Ectodermal cell (in vitro differentiated cells): Measurements from ENCODE around the gene EPN2.
"Not testable (repeated sequence)": the region's sequence is repeated elsewhere in the genome, so short reads cannot be mapped to it uniquely, and the experiment has no call there.

Experiments
- H3K27ac ChIP-seq: 2 replicates; pipeline ENCODE4 v1.7.0; 2013; ENCODE audit warnings: mild to moderate bottlenecking, low read depth, low read length; ENCODE audit not compliant: insufficient read depth, poor library complexity, severe bottlenecking
- H3K27me3 ChIP-seq: 2 replicates; pipeline ENCODE4 v1.7.0; 2013; ENCODE audit warnings: mild to moderate bottlenecking, low read length; ENCODE audit not compliant: insufficient read depth, control insufficient read depth, poor library complexity, severe bottlenecking
- H3K36me3 ChIP-seq: one replicate; pipeline ENCODE4 v1.7.0; 2013; ENCODE audit warnings: low read length; ENCODE audit not compliant: control insufficient read depth, insufficient read depth
- H3K4me1 ChIP-seq: one replicate; pipeline ENCODE4 v1.7.0; 2013; ENCODE audit warnings: low read length; ENCODE audit not compliant: control insufficient read depth, insufficient read depth
- H3K4me3 ChIP-seq: 2 replicates; pipeline ENCODE4 v1.7.0; 2013; ENCODE audit warnings: low read depth, low read length, control low read depth; ENCODE audit not compliant: insufficient read depth
- H3K9me3 ChIP-seq: 2 replicates; pipeline ENCODE4 v1.7.0; 2013; ENCODE audit warnings: mild to moderate bottlenecking, low read length, moderate library complexity; ENCODE audit not compliant: control insufficient read depth
- WGBS, 2 experiments: methylation state at CpG; one replicate each; pipeline ENCODE4 v1.1.7; 2013; ENCODE audit warnings: missing lambda C conversion rate in 2 of 2; 5-methylcytosine and 5-hydroxymethylcytosine counted together

EPN2 gene

GRCh38 chr17:19344311-19345066 is 107.3 kb downstream of the EPN2 start:
- 95% methylated on average over 40 of the region's 40 CpGs for WGBS, 2 experiments
- Histone ChIP-seq H3K27ac (no peak overlapping the region), H3K9me3 (no peaks in the 10 kb centered on the region), H3K4me3 (no peak overlapping the region), H3K4me1 (peaks cover 15% of the 10 kb centered on the region), H3K27me3 (no peaks in the 10 kb centered on the region), H3K36me3 (no peaks in the 10 kb centered on the region)

DNA sequence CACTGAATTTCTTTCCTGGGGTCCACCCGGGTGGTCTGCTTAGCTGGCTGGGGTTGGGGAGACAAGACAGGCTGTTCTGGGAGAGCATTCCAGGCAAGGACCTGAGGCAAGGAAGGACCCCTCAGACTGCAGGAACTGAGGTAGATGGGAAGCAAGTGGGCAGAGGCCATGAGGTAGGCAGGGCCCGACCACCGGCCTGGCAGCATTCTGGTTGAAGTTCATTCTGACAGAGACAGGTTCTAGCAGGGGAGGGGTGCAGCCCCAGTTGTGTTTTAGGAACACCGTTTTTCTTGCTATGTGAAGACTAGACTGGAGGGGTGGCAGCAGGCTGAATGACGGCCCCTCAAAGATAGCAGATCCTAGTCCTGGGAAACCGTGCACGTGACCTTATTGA is 107.9 kb downstream of the EPN2 start:
- no peaks in the 10 kb centered on the region for H3K27me3 ChIP-seq
- no peaks in the 10 kb centered on the region for H3K36me3 ChIP-seq
- no peak overlapping the region for H3K27ac ChIP-seq
- H3K4me1 ChIP-seq = peaks cover 15% of the 10 kb centered on the region
- H3K9me3 ChIP-seq = no peaks in the 10 kb centered on the region
- WGBS, 2 experiments = 95 to 96% methylated on average over 7 of the region's 7 CpGs
- H3K4me3 ChIP-seq = no peak overlapping the region

DNA sequence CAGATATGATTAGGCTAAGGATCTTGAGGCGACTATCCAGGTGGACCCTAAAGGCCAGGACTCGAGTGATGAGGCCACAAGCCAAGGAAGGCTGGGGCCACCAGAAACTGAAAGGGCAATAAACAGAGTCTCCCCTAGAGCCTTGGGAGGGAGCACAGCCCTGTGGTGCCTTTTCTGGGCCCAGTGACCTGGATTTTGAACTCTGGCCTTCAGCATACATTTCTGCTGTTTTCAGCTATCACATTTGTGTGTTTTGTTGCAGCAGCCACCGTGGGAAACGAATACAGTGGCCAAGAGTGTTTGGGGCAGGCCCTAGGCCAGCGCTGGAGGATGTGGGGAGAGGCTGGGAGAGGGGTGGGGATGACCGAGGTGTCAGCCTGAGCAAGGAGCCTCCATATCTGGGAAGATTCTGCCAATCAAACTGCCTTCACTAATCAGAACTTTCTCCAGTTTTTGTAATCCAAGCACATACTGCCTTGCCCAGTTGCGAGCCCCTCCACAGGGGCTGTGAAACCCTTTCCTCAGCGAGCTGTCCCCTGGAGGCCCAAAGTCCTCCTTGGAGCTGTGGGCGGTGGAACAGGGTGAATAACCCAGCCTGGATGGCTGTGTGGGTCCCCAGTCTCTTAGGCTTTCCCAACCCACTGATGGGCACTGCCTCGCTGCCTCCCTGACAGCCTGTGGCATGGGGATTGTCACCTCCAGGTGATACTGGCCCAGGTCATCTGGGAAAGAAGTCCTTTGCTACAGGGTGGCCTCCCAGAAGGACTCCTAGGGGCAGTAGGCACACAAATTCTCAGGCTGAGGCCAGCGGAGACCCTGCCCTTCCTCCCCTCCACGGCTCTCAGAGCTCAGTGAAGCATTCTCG is 108.6 kb downstream of the EPN2 start:
- 92 to 93% methylated on average over 13 of the region's 13 CpGs for WGBS, 2 experiments
- H3K9me3 ChIP-seq = no peaks in the 10 kb centered on the region
- H3K27ac ChIP-seq = no peak overlapping the region
- H3K36me3 ChIP-seq = no peaks in the 10 kb centered on the region
- no peak overlapping the region for H3K4me3 ChIP-seq
- peaks cover 15% of the 10 kb centered on the region for H3K4me1 ChIP-seq
- H3K27me3 ChIP-seq = no peaks in the 10 kb centered on the region

GRCh38 chr17:19346351-19347255 is 109.4 kb downstream of the EPN2 start:
- H3K27me3 ChIP-seq = no peaks in the 10 kb centered on the region
- no peak overlapping the region for H3K27ac ChIP-seq
- H3K36me3 ChIP-seq = no peaks in the 10 kb centered on the region
- peaks cover 13% of the 10 kb centered on the region for H3K4me1 ChIP-seq
- 90 to 91% methylated on average over 19 of the region's 19 CpGs for WGBS, 2 experiments
- no peaks in the 10 kb centered on the region for H3K9me3 ChIP-seq
- H3K4me3 ChIP-seq = no peak overlapping the region

DNA sequence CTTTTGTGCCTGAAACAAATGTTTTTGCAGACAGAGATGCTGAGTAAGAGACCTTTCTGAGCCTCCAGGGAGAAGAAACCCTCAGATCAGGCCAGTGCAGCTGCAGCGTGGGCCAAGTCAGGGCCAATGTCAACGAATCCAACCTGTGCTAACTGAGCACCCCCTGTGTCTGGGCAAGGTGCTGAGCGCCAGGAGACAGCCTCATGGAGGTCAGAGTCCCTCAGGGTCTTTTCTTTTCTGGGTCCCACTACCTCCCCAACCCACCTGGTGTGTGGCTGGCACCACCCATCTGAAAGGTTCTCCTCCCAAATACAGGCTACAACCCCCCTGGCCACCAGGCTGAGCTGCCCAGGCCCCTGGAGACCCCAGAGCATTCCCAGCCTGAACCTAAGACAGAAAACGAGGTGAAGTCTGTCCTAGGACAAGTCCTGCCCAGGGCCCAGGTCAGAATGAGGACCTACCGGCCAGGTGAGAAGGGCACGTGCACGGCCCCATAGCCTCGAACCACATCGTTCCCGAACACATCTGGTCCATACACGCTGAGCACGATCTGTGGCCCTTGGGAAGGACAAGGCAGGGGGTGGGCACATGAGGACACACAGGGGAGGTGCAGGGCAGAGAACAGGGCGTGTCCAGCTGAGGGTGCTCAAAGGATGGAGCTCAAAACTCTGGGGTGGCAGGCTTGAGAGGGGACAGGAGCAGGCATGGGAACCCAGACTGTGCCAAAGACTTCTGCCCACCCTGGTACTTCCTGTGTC is 110.3 kb downstream of the EPN2 start:
- no peaks in the 10 kb centered on the region for H3K36me3 ChIP-seq
- H3K4me1 ChIP-seq = peaks cover 4% of the 10 kb centered on the region
- H3K4me3 ChIP-seq = no peak overlapping the region
- no peaks in the 10 kb centered on the region for H3K9me3 ChIP-seq
- H3K27me3 ChIP-seq = no peaks in the 10 kb centered on the region
- no peak overlapping the region for H3K27ac ChIP-seq
- WGBS, 2 experiments = 93 to 95% methylated on average over 13 of the region's 13 CpGs

- Histone ChIP-seq H3K27ac (no peak overlapping the region), H3K36me3 (no peaks in the 10 kb centered on the region), H3K9me3 (no peaks in the 10 kb centered on the region), H3K4me3 (no peak overlapping the region), H3K27me3 (no peaks in the 10 kb centered on the region), H3K4me1 (no peaks in the 10 kb centered on the region)
- 94% methylated on average over 9 of the region's 9 CpGs for WGBS, 2 experiments
These were observed 111.0 kb downstream of the EPN2 start for GRCh38 chr17:19348081-19348650.

DNA sequence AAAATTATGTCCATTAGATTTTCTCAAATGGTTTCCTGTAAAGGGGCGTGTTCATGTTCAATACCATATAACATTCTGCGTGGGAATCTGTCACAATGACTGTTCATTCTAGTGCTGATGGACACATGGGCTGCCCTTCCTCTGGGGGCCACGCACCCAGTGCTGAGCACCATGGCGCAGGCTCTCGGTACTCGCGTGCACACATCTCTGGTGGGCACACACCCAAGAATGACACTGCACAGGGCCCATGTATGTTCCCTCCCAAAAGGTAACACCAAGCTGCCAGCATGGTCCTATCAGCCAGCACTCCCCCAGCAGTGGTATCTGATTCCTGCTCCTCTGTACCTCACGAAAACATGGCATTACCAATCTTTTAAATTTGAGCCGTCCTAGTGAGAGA is 111.6 kb downstream of the EPN2 start:
- no peaks in the 10 kb centered on the region for H3K9me3 ChIP-seq
- no peaks in the 10 kb centered on the region for H3K27me3 ChIP-seq
- H3K27ac ChIP-seq = no peak overlapping the region
- H3K4me1 ChIP-seq = no peaks in the 10 kb centered on the region
- 95 to 96% methylated on average over 9 of the region's 9 CpGs for WGBS, 2 experiments
- H3K36me3 ChIP-seq = no peaks in the 10 kb centered on the region
- H3K4me3 ChIP-seq = no peak overlapping the region

GRCh38 chr17:19353401-19353800 is 116.2 kb downstream of the EPN2 start:
- not testable (repeated sequence) for H3K4me1 ChIP-seq, H3K4me3 ChIP-seq, H3K27ac ChIP-seq, H3K36me3 ChIP-seq, H3K9me3 ChIP-seq, H3K27me3 ChIP-seq
- 94 to 96% methylated on average over 11 of the region's 11 CpGs for WGBS, 2 experiments

DNA sequence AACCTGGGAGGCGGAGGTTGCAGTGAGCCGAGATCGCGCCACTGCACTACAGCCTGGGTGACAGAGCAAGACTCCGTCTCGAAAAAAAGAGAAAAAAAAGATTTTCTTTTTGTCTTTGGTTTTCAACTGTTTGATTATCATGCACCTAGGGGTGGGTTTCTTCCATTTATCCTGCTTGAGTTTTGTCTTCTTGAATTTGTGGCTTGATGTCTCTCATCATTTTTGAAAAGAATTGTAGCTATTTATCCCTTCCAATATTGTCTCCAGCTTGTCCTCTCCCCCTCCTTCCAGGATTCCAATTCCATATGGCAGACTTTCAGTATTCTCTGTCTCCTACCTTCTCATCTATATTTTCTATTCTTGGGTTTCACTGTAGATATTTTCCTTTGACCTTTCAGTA is 117.6 kb downstream of the EPN2 start:
- Histone ChIP-seq H3K9me3 (no peaks in the 10 kb centered on the region), H3K36me3 (no peaks in the 10 kb centered on the region), H3K4me1 (no peaks in the 10 kb centered on the region), H3K27ac (no peak overlapping the region), H3K27me3 (no peaks in the 10 kb centered on the region), H3K4me3 (no peak overlapping the region)
- WGBS, 2 experiments = 77 to 78% methylated on average over 6 of the region's 6 CpGs
